Endothelial cell (in vitro differentiated cells): ENCODE results near the gene KCNAB1. TPM values are rescaled to one million over a fixed set of nuclear protein-coding genes. Genes with fewer than 3 reads are reported as not detected.

ENCODE experiments used
- DNase-seq: peaks from one replicate; pipeline ENCODE4 v3.0.0; 2021; ENCODE audit warnings: low spot score
- H3K27ac Mint-ChIP-seq: one replicate; pipeline ENCODE4 v1.8.0; 2021; ENCODE audit warnings: mixed read lengths, inconsistent platforms; ENCODE audit not compliant: unreplicated experiment
- H3K27me3 Mint-ChIP-seq: one replicate; pipeline ENCODE4 v1.8.0; 2021; ENCODE audit warnings: mild to moderate bottlenecking, moderate library complexity, mixed read lengths, inconsistent platforms; ENCODE audit not compliant: unreplicated experiment
- H3K36me3 Mint-ChIP-seq: one replicate; pipeline ENCODE4 v1.8.0; 2021; ENCODE audit warnings: mild to moderate bottlenecking, low read depth, mixed read lengths, inconsistent platforms; ENCODE audit not compliant: unreplicated experiment
- H3K4me1 Mint-ChIP-seq: one replicate; pipeline ENCODE4 v1.8.0; 2021; ENCODE audit warnings: mild to moderate bottlenecking, mixed read lengths, inconsistent platforms; ENCODE audit not compliant: unreplicated experiment
- H3K4me3 Mint-ChIP-seq: one replicate; pipeline ENCODE4 v1.8.0; 2021; ENCODE audit warnings: mild to moderate bottlenecking, mixed read lengths, inconsistent platforms; ENCODE audit not compliant: unreplicated experiment
- H3K9me3 Mint-ChIP-seq: one replicate; pipeline ENCODE4 v1.8.0; 2021; ENCODE audit warnings: mixed read lengths, inconsistent platforms; ENCODE audit not compliant: unreplicated experiment
- CTCF ChIP-seq: fragments of 200-600 bp; sonication (generic); IDR thresholded peaks from one replicate; pipeline ENCODE4 v1.5.0; 2021; ENCODE audit warnings: antibody characterized with exemption; ENCODE audit not compliant: unreplicated experiment
- total RNA-seq: library from RNA; stranded (reverse); fragmentation: NEBNext Ultra II Directional; extraction: Animal tissue kit (Norgen Biotek cat#: 25700); gene quantifications from one replicate; pipeline ENCODE4 v1.2.1, GENCODE V29; 2021; ENCODE audit not compliant: unreplicated experiment

KCNAB1 gene
- total RNA-seq, 1 donor from 2014 or later = not detected

- no peaks in the 10 kb centered on the region for H3K27me3 Mint-ChIP-seq
- H3K9me3 Mint-ChIP-seq = no peaks in the 10 kb centered on the region
- no peak overlapping the region for H3K4me3 Mint-ChIP-seq
- no peak overlapping the region for H3K27ac Mint-ChIP-seq
- no peak for DNase-seq
- H3K36me3 Mint-ChIP-seq = no peaks in the 10 kb centered on the region
- TF ChIP-seq CTCF = no peak
- H3K4me1 Mint-ChIP-seq = peaks cover 4% of the 10 kb centered on the region
These were observed 270.5 kb downstream of the KCNAB1 start for GRCh38 chr3:156390846-156391245.

GRCh38 chr3:156395961-156396710, 275.8 kb downstream of the KCNAB1 start:
- no peaks in the 10 kb centered on the region for H3K36me3 Mint-ChIP-seq
- H3K27me3 Mint-ChIP-seq = no peaks in the 10 kb centered on the region
- H3K4me1 Mint-ChIP-seq = no peaks in the 10 kb centered on the region
- H3K4me3 Mint-ChIP-seq = no peak overlapping the region
- no peak for TF ChIP-seq CTCF
- H3K9me3 Mint-ChIP-seq = no peaks in the 10 kb centered on the region
- no peak overlapping the region for H3K27ac Mint-ChIP-seq
- no peak for DNase-seq

- no peak for TF ChIP-seq CTCF
- no peak for DNase-seq
- H3K27ac Mint-ChIP-seq = no peak overlapping the region
- H3K4me3 Mint-ChIP-seq = no peak overlapping the region
- H3K9me3 Mint-ChIP-seq = no peaks in the 10 kb centered on the region
- H3K36me3 Mint-ChIP-seq = no peaks in the 10 kb centered on the region
- no peaks in the 10 kb centered on the region for H3K27me3 Mint-ChIP-seq
- H3K4me1 Mint-ChIP-seq = no peaks in the 10 kb centered on the region
These were observed 276.5 kb downstream of the KCNAB1 start for GRCh38 chr3:156396851-156397250.

- Mint-ChIP-seq H3K36me3 (no peaks in the 10 kb centered on the region), H3K27ac (no peak overlapping the region), H3K4me1 (no peaks in the 10 kb centered on the region), H3K4me3 (no peak overlapping the region), H3K9me3 (no peaks in the 10 kb centered on the region), H3K27me3 (no peaks in the 10 kb centered on the region)
- DNase-seq = no peak
- TF ChIP-seq CTCF = no peak
These were observed 277.2 kb downstream of the KCNAB1 start for GRCh38 chr3:156397534-156397933.

GRCh38 chr3:156400062-156400461, 279.7 kb downstream of the KCNAB1 start:
- H3K27ac Mint-ChIP-seq = no peak overlapping the region
- no peak overlapping the region for H3K4me3 Mint-ChIP-seq
- no peaks in the 10 kb centered on the region for H3K9me3 Mint-ChIP-seq
- no peaks in the 10 kb centered on the region for H3K4me1 Mint-ChIP-seq
- no peak for TF ChIP-seq CTCF
- no peaks in the 10 kb centered on the region for H3K36me3 Mint-ChIP-seq
- no peak for DNase-seq
- H3K27me3 Mint-ChIP-seq = no peaks in the 10 kb centered on the region
